H1 (cell line): ENCODE measurements around the gene HIPK2.

Experiments
- CBX8 ChIP-seq: fragments of 300-800, 300-1000 bp; sonication (generic); IDR thresholded peaks from 2 replicates; pipeline ENCODE4 v1.7.1; 2016; ENCODE audit warnings: low read depth, low read length, borderline replicate concordance
- CEBPB ChIP-seq: IDR thresholded peaks from 2 replicates; pipeline ENCODE4 v1.6.1; 2012; ENCODE audit warnings: low read depth, low read length
- CREB1 ChIP-seq: IDR thresholded peaks from 2 replicates; pipeline ENCODE4 v1.6.1; 2012; ENCODE audit warnings: inconsistent platforms
- CTBP2 ChIP-seq: IDR thresholded peaks from 2 replicates; pipeline ENCODE4 v1.7.0; 2011; ENCODE audit warnings: borderline replicate concordance, mild to moderate bottlenecking, moderate library complexity, mixed read lengths, low read length; ENCODE audit not compliant: insufficient read depth, insufficient read length
- EP300 ChIP-seq, 2 experiments: IDR thresholded peaks; 1 replicate in 1 of 2; 2 replicates in 1 of 2; pipeline ENCODE4 v1.6.1; 2011 to 2012; ENCODE audit warnings: low read depth in 2 of 2, low read length in 2 of 2, mild to moderate bottlenecking in 2 of 2, borderline replicate concordance in 1 of 2, inconsistent platforms in 1 of 2, moderate library complexity in 1 of 2
- JUN ChIP-seq: IDR thresholded peaks from 2 replicates; pipeline ENCODE4 v1.6.1; 2011; ENCODE audit warnings: low read depth, mild to moderate bottlenecking, improper control_type of control experiment, low read length
- RFX5 ChIP-seq: IDR thresholded peaks from 2 replicates; pipeline ENCODE4 v1.6.1; 2011; ENCODE audit warnings: low read depth, low read length, improper control_type of control experiment, borderline replicate concordance
- SP1 ChIP-seq: IDR thresholded peaks from 2 replicates; pipeline ENCODE4 v1.6.1; 2011; ENCODE audit warnings: low read depth, low read length
- TAF1 ChIP-seq: IDR thresholded peaks from 2 replicates; pipeline ENCODE4 v1.6.1; 2011; ENCODE audit warnings: mild to moderate bottlenecking, low read depth, low read length
- TEAD4 ChIP-seq: IDR thresholded peaks from 2 replicates; pipeline ENCODE4 v1.6.1; 2012; ENCODE audit warnings: low read depth, low read length, inconsistent platforms, mixed read lengths
- YY1 ChIP-seq: IDR thresholded peaks from 2 replicates; pipeline ENCODE4 v1.6.1; 2011; ENCODE audit warnings: low read depth, mild to moderate bottlenecking, low read length
- TF ChIP-seq, protein P1 (sequence below), 3 experiments: IDR thresholded peaks; 1 replicate in 2 of 3; 2 replicates in 1 of 3; pipeline versions ENCODE4 v1.5.1 to v1.6.1; 2011; ENCODE audit warnings: low read length in 3 of 3, mild to moderate bottlenecking in 3 of 3, inconsistent platforms in 2 of 3, low read depth in 1 of 3, moderate library complexity in 1 of 3; ENCODE audit not compliant: insufficient read depth in 1 of 3; ENCODE audit errors: control extremely low read depth in 1 of 3
- TF ChIP-seq, protein P2 (sequence below): IDR thresholded peaks from 2 replicates; pipeline ENCODE4 v1.6.1; 2012; ENCODE audit warnings: low read length, inconsistent platforms

DNA sequence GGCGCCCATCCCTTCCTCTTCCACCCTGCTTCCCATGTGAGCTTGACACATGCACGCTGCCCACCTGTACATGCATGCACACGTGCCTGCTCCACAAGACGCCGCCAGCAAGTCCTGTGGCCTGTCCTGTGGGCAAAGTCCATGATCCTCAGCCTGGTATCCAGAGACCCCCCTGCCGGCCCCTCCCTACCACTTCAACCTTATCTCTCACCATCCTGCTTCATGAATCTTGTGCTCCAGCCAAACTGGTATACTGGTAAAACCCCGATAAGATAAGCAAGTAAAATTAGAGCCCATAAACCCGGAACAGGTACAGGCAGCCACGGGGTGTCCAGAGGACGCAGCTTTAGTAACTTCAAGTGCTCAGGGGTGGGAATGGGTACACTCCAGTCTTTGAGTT is 39.5 kb upstream of the HIPK2 start:
- TF ChIP-seq, protein P1, sequence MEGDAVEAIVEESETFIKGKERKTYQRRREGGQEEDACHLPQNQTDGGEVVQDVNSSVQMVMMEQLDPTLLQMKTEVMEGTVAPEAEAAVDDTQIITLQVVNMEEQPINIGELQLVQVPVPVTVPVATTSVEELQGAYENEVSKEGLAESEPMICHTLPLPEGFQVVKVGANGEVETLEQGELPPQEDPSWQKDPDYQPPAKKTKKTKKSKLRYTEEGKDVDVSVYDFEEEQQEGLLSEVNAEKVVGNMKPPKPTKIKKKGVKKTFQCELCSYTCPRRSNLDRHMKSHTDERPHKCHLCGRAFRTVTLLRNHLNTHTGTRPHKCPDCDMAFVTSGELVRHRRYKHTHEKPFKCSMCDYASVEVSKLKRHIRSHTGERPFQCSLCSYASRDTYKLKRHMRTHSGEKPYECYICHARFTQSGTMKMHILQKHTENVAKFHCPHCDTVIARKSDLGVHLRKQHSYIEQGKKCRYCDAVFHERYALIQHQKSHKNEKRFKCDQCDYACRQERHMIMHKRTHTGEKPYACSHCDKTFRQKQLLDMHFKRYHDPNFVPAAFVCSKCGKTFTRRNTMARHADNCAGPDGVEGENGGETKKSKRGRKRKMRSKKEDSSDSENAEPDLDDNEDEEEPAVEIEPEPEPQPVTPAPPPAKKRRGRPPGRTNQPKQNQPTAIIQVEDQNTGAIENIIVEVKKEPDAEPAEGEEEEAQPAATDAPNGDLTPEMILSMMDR (IDR thresholded peaks at IDR 0.05; ENCODE audit: control extremely low read depth in 1 of 3, insufficient read depth in 1 of 3, low read depth in 1 of 3, low read length in 3 of 3), result no peak
- TF ChIP-seq TAF1 (no peak), JUN (no peak), TEAD4 (no peak), CEBPB (no peak), CREB1 (no peak), YY1 (no peak), SP1 (no peak), CTBP2 (no peak), CBX8 (no peak), EP300 (IDR thresholded peaks at IDR 0.05; ENCODE audit: borderline replicate concordance in 1 of 2, low read depth in 2 of 2, low read length in 2 of 2) (no peak), RFX5 (no peak)
- TF ChIP-seq, protein P2, sequence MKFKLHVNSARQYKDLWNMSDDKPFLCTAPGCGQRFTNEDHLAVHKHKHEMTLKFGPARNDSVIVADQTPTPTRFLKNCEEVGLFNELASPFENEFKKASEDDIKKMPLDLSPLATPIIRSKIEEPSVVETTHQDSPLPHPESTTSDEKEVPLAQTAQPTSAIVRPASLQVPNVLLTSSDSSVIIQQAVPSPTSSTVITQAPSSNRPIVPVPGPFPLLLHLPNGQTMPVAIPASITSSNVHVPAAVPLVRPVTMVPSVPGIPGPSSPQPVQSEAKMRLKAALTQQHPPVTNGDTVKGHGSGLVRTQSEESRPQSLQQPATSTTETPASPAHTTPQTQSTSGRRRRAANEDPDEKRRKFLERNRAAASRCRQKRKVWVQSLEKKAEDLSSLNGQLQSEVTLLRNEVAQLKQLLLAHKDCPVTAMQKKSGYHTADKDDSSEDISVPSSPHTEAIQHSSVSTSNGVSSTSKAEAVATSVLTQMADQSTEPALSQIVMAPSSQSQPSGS, result no peak
